DMS153 treated with DMSO at 0.1 percent for 48 hours (cell line): ENCODE data around the gene PTPRK.

ENCODE experiments used
- DNase-seq: peaks from one replicate; lab custom pipeline; 2025; ENCODE audit not compliant: unreplicated experiment; lab: John Stamatoyannopoulos, UW

Gene PTPRK

DNA sequence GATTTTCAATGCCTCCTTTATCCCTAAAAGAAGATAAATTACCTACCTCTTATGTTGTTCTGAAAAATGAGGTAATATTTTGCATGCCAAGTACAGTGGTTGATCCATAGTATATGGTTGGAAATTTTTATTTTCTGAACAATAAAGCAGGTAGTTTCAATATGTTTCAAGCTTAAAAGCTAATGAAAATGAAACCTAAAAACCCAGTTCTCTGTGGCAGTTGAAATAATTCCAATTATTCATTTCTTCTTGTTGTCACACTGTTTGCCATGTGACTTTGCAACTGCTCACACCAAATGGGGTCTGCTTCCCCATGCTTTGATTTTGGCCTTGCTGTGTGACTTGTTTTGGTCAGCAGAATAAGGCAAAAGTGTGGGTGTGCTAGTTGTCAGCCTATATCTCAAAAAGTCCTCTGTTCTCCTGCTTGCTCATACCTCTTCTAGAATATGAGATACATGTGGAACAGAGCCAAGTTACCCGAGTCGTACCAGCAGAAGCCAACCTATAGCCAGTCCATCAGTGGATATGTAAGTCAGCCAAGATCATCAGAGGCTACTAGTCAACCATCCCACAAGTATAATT is 422.3 kb downstream of the PTPRK start:
- DNase-seq: no peak

DNA sequence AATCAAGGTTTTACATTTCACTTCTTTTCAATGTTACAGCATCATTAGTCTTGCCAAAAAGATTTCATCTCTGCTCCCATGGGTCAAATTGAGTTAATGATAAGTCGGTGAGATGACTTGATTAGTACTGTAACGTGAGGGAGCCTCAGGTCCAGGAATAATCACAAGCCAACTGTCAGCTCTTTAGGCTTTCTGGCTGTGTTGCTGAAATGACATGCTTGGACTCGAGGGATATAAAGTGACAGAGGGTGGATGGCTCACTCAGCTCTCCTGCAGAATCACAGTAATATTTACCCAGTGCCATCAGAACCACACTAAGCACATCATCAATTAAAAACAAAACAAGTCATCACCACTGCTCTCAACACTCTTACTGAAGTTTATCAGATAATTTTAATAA is 423.4 kb downstream of the PTPRK start:
- no peak for DNase-seq

DNA sequence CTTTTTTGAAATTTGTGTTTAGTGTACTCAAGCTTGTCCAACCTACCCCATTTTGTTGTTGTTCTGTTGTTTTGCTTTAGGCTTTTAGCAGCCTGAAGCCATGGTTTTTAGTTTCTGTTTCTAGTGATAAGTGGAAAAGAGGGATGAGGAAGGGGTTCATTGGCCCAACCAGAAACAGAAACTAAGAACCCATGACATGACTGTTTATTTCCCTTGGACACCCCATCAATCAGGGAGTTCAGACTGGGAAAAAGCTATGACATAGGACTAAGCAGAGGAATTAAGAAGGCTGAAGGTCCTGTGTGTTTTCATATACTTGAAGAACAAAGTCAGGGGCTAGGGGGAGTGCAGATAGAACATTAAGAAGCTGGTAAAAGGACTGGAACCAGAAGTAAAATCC is 425.0 kb downstream of the PTPRK start:
- DNase-seq: no peak

DNA sequence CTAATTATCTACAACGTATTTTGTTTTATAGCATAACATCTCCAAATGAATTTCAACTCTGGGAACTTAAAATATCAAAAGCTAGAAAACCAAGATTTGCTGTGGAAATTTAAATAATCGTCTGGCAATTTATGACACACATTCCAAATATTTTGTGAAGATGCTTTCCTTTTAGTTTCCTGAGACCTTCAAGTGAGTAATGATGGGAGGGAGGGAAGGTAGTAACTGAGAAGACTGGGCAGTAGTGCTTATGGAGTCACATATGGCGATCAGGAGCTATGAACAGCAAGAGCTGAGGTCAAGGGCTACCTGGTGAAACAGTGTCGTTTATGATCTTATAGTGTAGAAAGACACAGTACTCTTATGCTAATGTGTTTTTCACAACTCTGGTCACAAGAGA is 441.4 kb downstream of the PTPRK start:
- no peak for DNase-seq

DNA sequence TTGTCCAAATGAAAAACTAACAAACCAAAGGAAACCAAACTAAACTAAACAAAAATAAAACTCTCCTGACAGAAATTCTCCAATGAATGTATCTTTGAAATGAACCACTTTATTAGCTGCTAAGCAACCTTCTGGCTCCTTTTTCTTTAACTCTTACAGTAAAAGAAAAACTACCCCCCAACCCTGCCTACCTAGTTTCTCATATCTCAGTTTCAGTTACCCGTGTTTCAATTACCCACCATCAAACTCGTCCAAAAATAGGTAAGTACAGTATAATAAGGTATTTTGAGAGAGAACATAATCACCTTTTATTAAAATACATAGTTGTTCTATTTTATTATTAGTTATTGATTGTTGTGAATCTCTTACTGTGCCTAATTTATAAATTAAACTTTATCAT is 442.1 kb downstream of the PTPRK start:
- no peak for DNase-seq

DNA sequence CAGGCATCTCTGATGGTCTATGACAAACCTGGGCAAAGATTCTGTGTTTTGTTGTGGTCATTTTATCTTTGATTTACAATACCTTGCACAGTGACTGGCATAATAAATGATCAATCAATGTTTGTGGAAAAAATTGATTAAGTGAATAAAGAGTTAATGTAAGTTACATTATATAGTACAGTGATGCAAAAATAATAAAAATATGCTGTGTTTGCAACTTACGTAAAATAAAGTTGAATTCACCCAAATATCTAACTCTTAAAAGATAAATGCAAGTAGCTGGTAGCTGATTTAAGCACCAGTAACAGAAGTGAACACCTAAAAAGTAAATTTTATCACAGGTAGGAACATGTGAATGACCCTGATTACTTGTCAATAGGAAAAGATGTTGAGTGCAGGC is 443.6 kb downstream of the PTPRK start:
- DNase-seq: no peak

DNA sequence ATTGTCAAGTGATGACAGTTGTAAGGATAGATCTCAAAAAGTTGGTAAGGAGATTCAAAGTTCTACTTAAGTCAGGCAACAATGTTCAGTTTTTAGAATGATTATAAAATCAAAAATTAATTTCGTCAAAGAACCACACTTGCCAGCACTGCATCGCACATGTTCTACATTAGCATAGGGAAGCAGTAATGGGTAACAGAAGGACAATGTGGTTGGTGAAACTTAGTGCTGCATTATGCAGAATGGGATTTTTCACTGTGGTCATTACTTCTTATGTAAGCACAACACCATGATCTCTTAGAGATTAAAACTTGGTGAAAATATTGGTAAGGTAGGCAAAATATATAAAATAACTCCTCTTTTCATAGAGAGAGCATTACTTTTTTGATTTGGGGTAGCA is 445.8 kb downstream of the PTPRK start:
- no peak for DNase-seq

DNA sequence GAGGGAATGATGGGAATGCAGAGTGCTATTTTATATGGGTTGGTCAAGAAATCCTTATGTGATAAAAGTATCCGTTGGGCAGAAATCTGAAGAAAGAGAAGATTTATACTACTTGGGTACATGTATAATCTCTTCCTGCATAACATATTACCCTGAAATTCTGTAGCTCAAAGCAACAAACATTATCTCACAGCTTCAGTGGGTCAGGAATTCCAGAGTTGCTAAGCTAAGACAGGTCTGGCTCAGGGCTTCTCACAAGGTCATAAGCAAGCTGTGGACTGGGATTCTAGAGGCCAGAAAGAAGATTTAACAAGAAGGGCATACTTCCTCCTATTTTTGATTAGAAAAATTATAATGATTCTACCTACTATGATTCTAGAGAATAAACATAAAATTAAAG is 447.0 kb downstream of the PTPRK start:
- no peak for DNase-seq

DNA sequence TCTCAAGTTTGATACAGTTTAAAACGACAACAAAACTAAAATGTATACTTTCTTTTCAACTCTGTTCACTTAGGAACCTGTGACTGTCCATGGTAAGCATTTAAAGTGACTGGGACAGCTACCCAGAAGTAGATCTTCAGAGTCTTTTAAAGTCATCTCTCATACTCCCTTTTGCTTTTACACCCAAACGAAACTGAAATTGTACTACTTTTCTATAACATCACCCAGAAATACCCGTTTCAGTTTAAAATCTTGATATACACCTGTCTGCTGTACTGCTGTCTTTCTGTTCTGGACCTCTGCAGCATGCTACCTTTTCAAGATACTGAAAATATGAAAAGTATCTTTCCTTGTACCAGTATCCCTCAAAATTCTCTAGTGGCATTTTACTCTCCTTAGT is 449.2 kb downstream of the PTPRK start:
- DNase-seq: no peak

DNA sequence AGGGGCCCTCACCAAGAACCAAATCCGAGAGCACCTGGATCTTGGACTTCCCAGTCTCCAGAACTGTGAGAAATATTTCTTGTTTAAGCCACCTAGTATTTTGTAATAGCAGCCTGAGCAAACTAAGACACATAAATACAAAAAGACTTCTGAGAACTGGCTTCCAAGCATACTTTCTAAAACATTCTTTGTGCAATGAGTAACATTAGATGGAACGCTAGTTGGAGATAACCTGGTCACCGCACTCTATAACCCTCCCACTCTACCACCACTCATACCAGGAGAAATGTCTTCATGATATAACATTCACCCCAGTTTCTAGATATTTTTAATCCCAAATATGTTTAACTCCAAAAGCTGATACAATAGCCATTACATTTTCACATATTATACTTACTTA is 450.0 kb downstream of the PTPRK start:
- DNase-seq: no peak

DNA sequence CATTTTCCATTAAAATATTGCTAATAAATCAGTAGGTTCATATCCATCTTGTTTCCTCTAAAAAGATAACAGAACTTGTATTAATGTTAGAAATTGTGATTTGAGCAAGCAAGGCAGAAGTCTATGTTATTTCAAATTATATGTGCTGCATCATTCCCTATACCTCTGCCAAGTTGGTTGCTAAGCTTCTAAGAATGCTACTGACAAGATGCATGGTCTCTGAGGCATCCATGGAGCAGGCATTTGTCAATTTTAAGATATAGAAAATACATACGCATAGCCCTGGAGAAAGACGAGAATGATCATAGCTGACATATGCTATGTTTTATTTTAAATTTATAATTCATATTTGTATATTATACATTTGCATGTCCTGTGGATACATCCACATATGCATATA is 451.2 kb downstream of the PTPRK start:
- DNase-seq: no peak

DNA sequence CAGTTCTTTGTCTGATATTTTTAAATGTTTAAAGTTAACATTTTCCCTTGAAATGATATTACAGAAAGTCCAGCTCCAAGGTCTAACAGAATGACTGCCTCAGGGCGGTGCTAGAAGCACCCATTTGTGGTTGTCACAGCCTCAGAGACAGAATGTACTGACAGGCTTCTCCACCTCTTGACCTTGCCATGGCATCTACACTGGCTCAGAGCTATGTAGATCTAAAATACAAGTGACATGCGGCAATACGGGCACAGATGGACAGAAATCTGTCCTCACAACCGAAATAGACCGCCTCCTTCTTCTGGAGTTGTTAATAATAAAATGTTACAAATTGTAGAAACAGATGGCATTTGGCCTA is 452.3 kb downstream of the PTPRK start:
- no peak for DNase-seq

DNA sequence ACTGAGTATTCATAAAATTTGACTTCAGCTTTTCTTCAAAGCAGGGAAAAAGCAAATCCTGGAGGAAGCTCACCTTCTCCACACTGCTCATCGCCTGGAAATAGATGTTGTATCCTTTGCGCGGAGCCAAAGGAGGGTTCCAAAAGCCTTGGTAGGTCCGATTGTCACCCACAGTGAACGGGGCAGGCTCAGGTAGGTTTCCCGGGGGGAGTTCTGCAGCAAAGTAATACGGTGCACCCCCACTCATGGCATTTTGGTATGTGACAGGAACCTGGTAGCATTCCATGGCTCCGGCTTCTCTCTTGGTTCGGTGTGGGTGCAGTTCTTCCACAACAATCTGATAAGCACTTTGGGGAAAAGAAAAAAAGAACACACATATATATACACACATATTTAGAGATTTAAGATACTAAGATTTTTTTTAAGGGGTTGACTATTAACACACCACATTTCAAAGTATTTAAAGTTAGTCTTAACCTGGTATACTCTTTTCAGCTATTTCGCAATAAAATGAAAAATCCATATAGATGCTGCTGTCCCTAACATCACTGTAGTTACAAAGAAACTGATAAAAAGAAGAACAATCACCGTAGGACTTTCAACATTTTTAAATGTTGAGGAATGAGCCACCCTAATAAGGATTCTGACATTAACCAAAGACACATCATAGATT is 452.8 kb downstream of the PTPRK start:
- no peak for DNase-seq

DNA sequence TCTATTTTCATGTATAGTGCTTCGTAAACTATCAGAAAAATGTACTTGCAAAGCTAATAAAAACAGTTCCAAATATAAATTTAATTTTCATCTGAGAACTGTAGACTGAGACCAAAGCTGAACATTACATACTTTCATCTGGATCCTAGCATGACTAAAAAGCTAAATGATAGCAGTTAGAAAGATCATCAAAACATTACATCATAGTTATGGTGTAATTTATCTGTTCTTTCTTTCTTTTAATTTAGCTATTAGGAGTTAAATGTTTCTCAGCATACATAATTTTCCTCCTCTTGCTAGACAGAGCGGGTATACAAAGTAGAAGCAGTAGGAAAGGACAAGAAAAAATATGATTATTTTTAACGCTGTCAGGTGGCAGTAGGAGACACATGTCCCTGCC is 455.3 kb downstream of the PTPRK start:
- no peak for DNase-seq

DNA sequence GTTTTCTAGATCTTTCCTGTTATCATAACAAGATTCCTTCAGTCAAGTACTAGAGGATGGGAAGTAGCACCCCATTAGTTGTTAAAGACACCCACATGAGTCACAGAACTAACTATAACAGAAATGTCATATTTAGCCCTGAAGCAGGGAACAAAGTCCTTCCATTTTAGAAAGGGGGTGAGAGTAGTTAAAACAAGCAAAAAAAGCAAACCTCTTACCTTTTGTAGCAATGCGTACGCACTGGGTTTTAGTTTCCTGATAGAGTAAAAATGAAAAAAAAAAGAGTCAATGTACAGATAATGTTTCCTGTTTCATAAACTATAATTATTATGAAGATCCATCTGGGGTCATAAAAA is 455.9 kb downstream of the PTPRK start:
- DNase-seq: no peak

DNA sequence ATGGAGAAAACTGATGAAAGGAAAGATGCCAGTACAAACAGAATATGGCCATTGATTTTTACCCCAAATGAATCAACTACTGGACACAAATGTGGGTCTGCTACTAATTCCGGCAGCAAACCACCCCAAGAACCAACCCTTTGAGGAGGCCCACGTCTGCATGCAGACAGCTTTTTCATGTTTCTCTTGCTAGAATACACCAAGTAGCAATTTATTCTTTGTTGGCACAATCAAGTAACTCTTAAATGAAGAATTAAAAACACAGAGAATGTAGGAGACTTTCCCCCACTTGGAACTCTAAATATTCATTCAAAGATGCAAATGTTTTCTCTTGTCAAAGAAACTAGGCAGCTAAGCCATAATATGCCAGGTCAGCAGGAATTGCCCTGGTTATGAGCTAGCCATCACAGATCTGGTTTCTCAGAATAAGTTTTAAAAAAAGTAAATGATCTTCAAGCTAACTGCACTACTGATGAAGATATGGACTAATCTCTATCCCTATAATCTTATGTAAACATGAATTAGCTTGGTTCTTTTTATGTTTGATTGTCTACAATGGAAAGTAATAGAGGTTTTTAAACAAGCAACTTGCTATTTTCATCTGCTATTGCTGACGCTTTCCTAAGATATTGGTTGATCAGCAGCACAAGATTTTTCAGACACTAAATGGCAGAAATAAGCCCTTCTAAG is 456.4 kb downstream of the PTPRK start:
- no peak for DNase-seq

DNA sequence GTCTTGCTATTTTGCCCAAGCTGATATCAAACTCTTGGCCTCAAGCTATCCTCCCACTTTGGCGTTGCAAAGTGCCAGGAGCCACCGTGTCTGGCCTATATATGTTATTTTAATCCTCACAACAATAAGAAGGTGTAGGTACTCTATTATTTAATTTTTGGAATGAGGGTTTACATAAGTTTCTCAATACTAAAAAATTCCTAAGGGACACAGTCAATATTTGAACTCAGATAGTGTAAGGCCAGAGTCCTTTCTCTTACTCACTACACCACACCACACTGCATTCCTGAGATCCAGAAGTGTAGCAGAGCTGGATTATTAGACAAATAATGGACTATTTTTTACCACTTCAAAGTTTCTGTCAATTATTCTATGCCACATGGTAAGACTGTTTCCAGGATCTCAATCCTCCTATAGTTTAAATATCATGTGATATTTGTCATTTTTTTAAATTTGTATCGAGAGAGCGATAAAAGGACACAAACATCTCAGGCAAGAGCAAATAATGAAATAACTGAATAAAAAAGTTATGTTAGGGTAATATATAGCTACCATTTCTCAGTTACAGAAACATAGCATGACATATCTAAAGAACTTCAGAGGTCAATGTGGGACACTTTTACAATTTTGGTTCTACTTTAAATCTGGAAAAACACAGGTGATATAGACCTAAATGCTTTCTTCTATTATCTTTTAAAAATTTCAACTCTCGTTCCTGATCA is 457.4 kb downstream of the PTPRK start:
- no peak for DNase-seq

DNA sequence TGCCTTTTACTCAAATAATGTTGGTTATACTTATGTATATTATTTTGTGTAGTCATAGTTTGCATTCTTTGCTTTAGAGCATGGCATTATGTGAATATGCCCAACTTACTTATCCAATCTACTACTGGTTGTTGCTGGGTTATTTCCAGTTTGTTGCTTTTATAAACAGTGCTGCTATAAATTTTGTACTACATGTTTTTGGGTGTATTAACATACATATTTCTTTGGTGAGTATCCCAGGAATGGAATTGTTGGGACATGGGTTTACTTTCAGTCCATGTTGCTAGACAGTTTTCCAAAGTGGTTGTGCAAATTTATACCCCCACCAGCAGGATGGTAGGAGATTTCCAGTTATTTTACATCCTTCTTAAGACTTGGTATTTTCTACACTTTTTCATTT is 462.5 kb downstream of the PTPRK start:
- no peak for DNase-seq

DNA sequence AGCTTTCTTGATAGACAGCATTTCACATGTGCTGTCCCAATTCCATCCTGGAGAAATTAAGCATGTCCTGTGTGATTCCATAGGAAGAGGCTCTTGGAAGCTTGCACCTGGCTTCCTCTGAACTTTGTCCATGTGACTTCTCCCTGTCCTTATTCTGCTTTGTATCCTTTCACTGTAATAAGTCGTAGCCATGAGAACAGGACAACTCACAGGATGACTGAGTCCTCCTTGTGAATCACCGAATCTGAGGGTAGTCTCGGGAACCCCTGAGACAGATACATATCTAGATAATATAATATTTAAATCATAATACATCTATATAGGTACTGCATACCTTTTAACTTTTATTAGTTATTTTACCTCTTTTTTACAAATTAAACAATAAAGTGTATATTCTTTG is 462.9 kb downstream of the PTPRK start:
- DNase-seq: no peak

DNA sequence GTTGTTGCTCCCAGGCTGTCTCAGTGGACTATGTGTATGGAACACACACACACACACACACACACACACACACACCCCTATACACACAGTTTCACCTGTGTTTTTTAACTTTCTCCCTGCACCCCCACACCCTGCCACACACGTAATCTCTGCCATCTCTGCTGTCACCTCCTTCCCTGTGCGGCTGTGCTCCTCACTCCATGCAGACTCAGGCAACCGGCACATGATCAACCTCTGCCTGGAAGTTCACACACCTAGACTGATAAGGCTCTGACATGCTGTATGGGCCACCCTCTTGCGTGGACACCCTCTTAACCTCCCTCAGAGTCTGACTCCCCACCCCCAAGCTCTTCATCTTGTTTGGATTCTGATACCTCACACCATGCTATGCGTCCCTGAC is 467.3 kb downstream of the PTPRK start:
- DNase-seq: no peak

DNA sequence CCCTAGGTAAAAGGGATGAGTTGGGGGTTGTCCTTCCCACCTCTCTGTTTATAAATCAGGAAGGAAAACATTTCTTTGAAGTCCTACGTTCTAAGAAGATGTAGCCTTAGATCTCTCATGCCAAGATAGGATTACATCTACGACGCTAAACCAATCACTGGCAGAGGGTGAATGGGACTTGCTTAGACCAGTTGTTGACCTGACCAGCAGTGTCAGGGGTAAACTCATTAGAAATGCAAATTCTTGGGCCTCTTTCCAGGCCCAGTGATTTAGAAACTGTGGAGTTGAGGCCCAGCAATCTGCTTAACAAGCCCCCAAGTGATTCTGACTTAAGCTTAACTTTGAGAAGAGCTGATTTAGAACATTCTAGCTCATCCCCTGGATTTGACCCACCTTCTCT is 472.4 kb downstream of the PTPRK start:
- no peak for DNase-seq

DNA sequence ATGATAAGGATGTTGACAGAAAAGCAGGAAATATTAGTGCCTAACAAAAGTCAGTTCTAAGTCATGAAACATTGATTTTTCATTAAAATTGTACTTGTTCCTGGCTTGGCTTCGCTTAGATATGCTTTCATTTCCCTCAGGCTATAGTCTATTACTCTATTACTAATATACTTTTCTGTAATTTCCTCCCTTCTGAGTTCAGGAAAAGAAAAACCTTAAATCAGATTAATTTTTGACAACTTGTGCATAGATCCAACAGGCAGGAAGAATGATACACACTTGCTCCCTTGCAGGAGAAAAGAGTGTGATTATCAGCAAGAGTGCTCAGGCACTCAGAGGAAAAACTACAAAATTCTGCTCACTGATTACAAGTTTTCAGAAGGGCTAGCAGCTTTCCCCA is 474.4 kb downstream of the PTPRK start:
- DNase-seq: no peak
